A673 (cell line): ENCODE measurements around the gene ATP5F1E.

Experiments
- EZH2 ChIP-seq: fragments of 200-600 bp; sonication (generic); IDR thresholded peaks from 2 replicates; pipeline ENCODE4 v1.6.1; 2017; ENCODE audit warnings: borderline replicate concordance, low read depth, mild to moderate bottlenecking, mixed read lengths, antibody characterized with exemption, low read length; ENCODE audit not compliant: poor library complexity, severe bottlenecking
- TF ChIP-seq, protein P1 (sequence below): fragments of 300-800, 200-600 bp; sonication (generic); conservative IDR thresholded peaks from 2 replicates; pipeline ENCODE4 v1.5.1; 2017; ENCODE audit warnings: low read depth, mild to moderate bottlenecking, antibody characterized with exemption, low read length, moderate library complexity, mixed read lengths

- TF ChIP-seq, protein P1, sequence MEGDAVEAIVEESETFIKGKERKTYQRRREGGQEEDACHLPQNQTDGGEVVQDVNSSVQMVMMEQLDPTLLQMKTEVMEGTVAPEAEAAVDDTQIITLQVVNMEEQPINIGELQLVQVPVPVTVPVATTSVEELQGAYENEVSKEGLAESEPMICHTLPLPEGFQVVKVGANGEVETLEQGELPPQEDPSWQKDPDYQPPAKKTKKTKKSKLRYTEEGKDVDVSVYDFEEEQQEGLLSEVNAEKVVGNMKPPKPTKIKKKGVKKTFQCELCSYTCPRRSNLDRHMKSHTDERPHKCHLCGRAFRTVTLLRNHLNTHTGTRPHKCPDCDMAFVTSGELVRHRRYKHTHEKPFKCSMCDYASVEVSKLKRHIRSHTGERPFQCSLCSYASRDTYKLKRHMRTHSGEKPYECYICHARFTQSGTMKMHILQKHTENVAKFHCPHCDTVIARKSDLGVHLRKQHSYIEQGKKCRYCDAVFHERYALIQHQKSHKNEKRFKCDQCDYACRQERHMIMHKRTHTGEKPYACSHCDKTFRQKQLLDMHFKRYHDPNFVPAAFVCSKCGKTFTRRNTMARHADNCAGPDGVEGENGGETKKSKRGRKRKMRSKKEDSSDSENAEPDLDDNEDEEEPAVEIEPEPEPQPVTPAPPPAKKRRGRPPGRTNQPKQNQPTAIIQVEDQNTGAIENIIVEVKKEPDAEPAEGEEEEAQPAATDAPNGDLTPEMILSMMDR, result no peak
- no peak for TF ChIP-seq EZH2
Measured at GRCh38 chr20:59000326-59000725, 31.8 kb downstream of the ATP5F1E start.
